ENCODE data around the gene EBF3. TPM values are rescaled to one million over a fixed set of nuclear protein-coding genes. Genes with fewer than 3 reads are reported as not detected.
A peak's percentile ranks its signal among the peaks of the same experiment; 100 is the strongest.

The EBF3 gene
- total and polyA plus RNA-seq, 2 experiments from 2014 or later = 0.27 to 0.49 TPM

DNA sequence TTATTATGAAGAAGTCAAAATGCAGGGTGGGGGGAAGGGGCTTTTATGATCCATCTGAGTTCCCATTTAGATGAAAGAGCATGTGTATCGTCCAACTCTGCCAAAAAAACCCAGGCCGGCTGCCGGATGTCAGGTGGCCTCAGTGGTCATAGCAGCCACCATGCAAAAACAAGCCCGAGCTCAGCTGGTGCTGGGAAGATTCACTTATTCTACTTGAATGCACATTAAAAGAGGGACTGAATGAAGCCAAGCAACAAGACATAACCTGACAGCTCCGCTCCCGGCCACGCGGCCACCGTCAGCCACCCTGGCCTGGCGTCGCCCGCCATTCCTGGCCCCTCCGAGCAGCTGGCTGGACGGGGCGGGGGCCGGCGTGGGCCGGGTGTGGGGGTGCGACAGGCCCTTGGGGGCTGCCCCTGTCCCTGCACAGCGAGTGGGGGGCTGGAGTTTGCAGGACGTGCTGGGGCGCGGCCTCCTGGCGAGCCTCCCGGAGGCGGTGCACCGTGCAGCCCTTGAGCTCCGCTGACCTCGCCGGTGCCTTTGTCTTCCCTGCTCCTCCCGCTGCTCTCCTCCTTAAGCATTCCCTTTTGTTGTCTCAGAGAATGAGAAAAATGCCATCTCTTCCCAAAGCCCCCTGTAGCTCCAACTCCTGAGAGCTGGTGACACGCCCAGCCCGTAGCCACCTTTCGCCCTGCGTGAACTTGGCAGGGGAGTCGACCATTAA, 67.8 kb downstream of the EBF3 start:
- Mint-ChIP-seq H3K4me3 (peak overlapping the region; percentile 23; the same call in 1 of the 3 replicates), H3K4me1 (peaks cover 72% of the 10 kb centered on the region), H3K9me3 (no peaks in the 10 kb centered on the region), H3K36me3 (ENCODE audit: low read depth) (no peaks in the 10 kb centered on the region), H3K27ac (no peak overlapping the region), H3K27me3 (ENCODE audit: insufficient read depth, low read depth, poor library complexity) (peaks cover 40% of the 10 kb centered on the region)
- Histone ChIP-seq H3K9me2 (ENCODE audit: insufficient read depth) (peaks cover 7% of the 10 kb centered on the region; the same call in 1 of the 2 replicates), H3K27ac (ENCODE audit: low read depth) (no peak overlapping the region), H3F3A (replicated peaks; ENCODE audit: low read depth) (peaks cover 7% of the 10 kb centered on the region; the same call in 1 of the 2 replicates), H3K27me3 (ENCODE audit: insufficient read depth) (no peaks in the 10 kb centered on the region), H3K4me3 (no peak overlapping the region), H4K20me1 (replicated peaks; ENCODE audit: insufficient read depth) (no peaks in the 10 kb centered on the region; the same call in 1 of the 2 replicates), H3K36me3 (ENCODE audit: insufficient read depth) (no peaks in the 10 kb centered on the region), H3K79me2 (replicated peaks; ENCODE audit: insufficient read depth) (no peaks in the 10 kb centered on the region), H3K4me1 (ENCODE audit: insufficient read depth) (peaks cover 37% of the 10 kb centered on the region), H3K4me2 (no peak overlapping the region), H2AFZ (peak overlapping the region; percentile 28)
- DNase-seq (ENCODE audit: low spot score) (peak; percentile 64), ATAC-seq (peak; percentile 78)
- TF ChIP-seq CREB1 (CRISPR knock-in tag; IDR thresholded peaks at IDR 0.05; ENCODE audit: low read depth) (no peak), ZNF114 (CRISPR knock-in tag; IDR thresholded peaks at IDR 0.05) (no peak), POLR2AphosphoS5 (IDR thresholded peaks at IDR 0.05; ENCODE audit: low read depth) (no peak), STAT1 (IDR thresholded peaks at IDR 0.05; ENCODE audit: unreplicated experiment) (no peak), NANOG (IDR thresholded peaks at IDR 0.05; ENCODE audit: borderline replicate concordance) (no peak), EZH2 (IDR thresholded peaks at IDR 0.05; ENCODE audit: low read depth, unreplicated experiment) (no peak), EZH2phosphoT487 (IDR thresholded peaks at IDR 0.05; ENCODE audit: unreplicated experiment) (no peak), ZNF331 (CRISPR knock-in tag; IDR thresholded peaks at IDR 0.05; ENCODE audit: low read depth) (no peak), JUNB (IDR thresholded peaks at IDR 0.05; ENCODE audit: unreplicated experiment) (no peak)
- TF ChIP-seq, protein P1, sequence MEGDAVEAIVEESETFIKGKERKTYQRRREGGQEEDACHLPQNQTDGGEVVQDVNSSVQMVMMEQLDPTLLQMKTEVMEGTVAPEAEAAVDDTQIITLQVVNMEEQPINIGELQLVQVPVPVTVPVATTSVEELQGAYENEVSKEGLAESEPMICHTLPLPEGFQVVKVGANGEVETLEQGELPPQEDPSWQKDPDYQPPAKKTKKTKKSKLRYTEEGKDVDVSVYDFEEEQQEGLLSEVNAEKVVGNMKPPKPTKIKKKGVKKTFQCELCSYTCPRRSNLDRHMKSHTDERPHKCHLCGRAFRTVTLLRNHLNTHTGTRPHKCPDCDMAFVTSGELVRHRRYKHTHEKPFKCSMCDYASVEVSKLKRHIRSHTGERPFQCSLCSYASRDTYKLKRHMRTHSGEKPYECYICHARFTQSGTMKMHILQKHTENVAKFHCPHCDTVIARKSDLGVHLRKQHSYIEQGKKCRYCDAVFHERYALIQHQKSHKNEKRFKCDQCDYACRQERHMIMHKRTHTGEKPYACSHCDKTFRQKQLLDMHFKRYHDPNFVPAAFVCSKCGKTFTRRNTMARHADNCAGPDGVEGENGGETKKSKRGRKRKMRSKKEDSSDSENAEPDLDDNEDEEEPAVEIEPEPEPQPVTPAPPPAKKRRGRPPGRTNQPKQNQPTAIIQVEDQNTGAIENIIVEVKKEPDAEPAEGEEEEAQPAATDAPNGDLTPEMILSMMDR (conservative IDR thresholded peaks at IDR 0.05; ENCODE audit: low read depth in 2 of 2) = no peak
- TF ChIP-seq, protein P2, sequence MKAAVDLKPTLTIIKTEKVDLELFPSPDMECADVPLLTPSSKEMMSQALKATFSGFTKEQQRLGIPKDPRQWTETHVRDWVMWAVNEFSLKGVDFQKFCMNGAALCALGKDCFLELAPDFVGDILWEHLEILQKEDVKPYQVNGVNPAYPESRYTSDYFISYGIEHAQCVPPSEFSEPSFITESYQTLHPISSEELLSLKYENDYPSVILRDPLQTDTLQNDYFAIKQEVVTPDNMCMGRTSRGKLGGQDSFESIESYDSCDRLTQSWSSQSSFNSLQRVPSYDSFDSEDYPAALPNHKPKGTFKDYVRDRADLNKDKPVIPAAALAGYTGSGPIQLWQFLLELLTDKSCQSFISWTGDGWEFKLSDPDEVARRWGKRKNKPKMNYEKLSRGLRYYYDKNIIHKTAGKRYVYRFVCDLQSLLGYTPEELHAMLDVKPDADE (IDR thresholded peaks at IDR 0.05) = no peak
- TF ChIP-seq, protein P3, sequence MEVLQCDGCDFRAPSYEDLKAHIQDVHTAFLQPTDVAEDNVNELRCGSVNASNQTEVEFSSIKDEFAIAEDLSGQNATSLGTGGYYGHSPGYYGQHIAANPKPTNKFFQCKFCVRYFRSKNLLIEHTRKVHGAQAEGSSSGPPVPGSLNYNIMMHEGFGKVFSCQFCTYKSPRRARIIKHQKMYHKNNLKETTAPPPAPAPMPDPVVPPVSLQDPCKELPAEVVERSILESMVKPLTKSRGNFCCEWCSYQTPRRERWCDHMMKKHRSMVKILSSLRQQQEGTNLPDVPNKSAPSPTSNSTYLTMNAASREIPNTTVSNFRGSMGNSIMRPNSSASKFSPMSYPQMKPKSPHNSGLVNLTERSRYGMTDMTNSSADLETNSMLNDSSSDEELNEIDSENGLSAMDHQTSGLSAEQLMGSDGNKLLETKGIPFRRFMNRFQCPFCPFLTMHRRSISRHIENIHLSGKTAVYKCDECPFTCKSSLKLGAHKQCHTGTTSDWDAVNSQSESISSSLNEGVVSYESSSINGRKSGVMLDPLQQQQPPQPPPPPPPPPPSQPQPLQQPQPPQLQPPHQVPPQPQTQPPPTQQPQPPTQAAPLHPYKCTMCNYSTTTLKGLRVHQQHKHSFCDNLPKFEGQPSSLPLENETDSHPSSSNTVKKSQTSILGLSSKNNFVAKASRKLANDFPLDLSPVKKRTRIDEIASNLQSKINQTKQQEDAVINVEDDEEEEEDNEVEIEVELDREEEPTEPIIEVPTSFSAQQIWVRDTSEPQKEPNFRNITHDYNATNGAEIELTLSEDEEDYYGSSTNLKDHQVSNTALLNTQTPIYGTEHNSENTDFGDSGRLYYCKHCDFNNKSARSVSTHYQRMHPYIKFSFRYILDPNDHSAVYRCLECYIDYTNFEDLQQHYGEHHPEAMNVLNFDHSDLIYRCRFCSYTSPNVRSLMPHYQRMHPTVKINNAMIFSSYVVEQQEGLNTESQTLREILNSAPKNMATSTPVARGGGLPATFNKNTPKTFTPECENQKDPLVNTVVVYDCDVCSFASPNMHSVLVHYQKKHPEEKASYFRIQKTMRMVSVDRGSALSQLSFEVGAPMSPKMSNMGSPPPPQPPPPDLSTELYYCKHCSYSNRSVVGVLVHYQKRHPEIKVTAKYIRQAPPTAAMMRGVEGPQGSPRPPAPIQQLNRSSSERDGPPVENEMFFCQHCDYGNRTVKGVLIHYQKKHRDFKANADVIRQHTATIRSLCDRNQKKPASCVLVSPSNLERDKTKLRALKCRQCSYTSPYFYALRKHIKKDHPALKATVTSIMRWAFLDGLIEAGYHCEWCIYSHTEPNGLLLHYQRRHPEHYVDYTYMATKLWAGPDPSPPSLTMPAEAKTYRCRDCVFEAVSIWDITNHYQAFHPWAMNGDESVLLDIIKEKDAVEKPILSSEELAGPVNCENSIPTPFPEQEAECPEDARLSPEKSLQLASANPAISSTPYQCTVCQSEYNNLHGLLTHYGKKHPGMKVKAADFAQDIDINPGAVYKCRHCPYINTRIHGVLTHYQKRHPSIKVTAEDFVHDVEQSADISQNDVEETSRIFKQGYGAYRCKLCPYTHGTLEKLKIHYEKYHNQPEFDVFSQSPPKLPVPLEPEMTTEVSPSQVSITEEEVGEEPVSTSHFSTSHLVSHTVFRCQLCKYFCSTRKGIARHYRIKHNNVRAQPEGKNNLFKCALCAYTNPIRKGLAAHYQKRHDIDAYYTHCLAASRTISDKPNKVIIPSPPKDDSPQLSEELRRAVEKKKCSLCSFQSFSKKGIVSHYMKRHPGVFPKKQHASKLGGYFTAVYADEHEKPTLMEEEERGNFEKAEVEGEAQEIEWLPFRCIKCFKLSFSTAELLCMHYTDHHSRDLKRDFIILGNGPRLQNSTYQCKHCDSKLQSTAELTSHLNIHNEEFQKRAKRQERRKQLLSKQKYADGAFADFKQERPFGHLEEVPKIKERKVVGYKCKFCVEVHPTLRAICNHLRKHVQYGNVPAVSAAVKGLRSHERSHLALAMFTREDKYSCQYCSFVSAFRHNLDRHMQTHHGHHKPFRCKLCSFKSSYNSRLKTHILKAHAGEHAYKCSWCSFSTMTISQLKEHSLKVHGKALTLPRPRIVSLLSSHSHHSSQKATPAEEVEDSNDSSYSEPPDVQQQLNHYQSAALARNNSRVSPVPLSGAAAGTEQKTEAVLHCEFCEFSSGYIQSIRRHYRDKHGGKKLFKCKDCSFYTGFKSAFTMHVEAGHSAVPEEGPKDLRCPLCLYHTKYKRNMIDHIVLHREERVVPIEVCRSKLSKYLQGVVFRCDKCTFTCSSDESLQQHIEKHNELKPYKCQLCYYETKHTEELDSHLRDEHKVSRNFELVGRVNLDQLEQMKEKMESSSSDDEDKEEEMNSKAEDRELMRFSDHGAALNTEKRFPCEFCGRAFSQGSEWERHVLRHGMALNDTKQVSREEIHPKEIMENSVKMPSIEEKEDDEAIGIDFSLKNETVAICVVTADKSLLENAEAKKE (CRISPR knock-in tag; IDR thresholded peaks at IDR 0.05) = no peak
- TF ChIP-seq, protein P4, sequence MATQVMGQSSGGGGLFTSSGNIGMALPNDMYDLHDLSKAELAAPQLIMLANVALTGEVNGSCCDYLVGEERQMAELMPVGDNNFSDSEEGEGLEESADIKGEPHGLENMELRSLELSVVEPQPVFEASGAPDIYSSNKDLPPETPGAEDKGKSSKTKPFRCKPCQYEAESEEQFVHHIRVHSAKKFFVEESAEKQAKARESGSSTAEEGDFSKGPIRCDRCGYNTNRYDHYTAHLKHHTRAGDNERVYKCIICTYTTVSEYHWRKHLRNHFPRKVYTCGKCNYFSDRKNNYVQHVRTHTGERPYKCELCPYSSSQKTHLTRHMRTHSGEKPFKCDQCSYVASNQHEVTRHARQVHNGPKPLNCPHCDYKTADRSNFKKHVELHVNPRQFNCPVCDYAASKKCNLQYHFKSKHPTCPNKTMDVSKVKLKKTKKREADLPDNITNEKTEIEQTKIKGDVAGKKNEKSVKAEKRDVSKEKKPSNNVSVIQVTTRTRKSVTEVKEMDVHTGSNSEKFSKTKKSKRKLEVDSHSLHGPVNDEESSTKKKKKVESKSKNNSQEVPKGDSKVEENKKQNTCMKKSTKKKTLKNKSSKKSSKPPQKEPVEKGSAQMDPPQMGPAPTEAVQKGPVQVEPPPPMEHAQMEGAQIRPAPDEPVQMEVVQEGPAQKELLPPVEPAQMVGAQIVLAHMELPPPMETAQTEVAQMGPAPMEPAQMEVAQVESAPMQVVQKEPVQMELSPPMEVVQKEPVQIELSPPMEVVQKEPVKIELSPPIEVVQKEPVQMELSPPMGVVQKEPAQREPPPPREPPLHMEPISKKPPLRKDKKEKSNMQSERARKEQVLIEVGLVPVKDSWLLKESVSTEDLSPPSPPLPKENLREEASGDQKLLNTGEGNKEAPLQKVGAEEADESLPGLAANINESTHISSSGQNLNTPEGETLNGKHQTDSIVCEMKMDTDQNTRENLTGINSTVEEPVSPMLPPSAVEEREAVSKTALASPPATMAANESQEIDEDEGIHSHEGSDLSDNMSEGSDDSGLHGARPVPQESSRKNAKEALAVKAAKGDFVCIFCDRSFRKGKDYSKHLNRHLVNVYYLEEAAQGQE (IDR thresholded peaks at IDR 0.05; ENCODE audit: unreplicated experiment) = no peak
